Measurements from ENCODE around the gene SPPL2B.
"Not testable (repeated sequence)": the region's sequence is repeated elsewhere in the genome, so short reads cannot be mapped to it uniquely, and the experiment has no call there.

SPPL2B gene

DNA sequence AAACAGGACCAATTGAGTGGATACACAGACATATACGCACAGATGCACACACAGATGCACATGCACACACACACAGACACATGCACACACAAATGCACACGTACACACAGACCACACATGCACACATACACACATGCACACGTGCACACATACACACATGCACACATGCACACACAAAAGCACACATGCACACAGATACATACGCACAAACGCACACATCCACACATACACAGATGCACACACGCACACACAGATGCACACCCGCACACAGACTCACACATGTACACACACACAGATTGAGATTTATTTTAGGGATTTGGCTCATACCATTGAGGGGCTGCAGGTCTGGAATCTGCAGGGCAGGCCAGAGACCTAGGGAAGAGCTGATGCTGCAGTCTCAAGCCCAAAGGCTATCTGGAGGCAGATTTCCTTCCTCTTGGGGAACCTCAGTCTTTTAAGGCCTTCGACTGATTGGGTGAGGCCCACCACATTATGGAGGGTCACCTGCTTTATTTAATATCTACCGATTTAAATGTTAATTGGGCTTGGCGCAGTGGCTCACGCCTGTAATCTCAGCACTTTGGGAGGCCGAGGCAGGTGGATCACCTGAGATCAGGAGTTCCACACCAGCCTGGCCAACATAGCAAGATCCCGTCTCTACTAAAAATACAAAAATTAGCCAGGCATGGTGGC, 54.2 kb downstream of the SPPL2B start:
- no peak for DNase-seq

DNA sequence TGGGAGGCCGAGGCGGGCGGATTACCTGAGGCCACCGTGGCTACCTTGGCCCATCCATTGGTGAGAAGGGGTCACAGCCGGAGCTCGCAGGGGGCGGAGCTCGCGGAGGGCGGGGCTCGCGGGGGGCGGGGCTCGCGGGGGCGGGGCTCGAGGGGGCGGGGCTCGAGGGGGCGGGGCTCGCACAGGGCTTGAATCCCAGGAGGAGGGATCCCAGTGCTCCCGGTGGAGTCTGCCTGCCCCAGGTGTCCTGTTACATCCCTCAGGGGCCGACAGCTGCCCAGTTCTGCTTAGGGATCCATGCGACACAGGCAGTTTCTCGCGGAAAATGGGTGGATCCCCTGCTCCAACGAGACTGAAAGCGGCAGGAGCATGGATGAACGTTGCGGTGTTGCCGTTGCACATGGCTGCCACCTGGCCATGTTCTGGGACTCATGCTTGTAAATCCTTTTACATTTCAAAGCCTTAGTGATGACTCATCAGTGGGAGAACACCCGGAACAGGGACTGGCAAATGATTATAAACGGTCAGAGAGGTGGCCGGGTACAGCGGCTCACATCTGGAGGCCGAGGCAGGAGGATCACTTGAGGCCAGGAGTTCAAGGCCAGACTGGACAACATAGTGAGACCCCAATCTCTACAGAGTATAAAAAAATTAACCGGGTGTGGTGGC, 56.7 kb downstream of the SPPL2B start:
- peak; percentile 57 to 74 for DNase-seq

DNA sequence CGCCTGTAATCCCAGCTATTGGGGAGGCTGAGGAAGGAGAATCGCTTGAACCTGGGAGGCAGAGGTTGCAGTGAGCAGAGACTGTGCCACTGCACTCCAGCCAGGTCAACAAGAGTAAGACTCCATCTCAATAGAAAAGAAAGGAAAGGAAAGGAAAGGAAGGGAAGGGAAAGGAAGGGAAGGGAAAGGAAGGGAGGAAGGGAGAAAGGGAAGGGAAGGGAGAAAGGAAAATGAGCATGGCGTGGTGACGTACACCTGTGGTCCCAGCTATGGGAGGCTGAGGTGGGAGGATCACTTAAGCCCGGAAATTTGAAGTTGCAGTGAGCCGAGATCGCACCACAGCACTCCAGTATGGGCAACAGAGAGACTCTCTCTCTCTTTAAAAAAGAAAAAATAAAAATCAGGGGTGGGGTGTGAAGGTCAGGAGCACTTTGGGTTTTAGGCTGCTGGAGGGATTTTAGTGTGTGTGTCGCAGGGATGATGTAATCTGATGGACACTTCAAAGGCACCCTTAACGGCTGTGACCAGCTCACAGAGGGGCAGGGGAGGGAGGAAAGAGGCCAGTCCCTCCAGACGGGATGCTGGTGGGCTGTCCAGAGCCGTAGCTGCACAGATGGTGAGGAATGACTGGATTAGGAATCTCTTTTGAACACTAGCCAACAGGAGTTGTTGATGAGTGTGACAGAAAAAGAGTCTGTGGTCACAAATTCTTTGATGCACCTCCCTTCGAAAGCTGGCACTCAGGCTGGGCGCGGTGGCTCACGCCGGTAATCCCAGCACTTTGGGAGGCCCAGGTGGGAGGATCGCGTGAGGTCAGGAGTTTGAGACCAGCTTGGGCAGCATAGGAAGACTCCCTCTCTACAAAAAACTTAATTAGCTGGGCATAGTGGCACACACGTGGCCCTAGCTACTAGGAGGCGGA, 59.1 kb downstream of the SPPL2B start:
- no peak for DNase-seq

DNA sequence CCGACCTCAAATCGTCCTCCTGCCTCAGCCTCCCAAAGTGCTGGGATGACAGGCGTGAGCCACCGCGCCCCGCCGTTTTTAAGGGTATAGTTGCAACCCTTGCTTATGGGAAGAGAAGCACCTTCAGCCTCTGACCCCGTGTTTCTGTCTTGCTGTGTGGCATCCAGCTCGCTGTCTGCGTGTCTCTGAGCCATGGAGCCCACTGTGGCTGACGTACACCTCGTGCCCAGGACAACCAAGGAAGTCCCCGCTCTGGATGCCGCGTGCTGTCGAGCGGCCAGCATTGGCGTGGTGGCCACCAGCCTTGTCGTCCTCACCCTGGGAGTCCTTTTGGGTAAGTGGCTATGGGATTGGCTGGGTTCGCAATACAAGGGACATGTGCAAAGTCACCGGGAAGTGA, 61.1 kb downstream of the SPPL2B start:
- DNase-seq = no peak

DNA sequence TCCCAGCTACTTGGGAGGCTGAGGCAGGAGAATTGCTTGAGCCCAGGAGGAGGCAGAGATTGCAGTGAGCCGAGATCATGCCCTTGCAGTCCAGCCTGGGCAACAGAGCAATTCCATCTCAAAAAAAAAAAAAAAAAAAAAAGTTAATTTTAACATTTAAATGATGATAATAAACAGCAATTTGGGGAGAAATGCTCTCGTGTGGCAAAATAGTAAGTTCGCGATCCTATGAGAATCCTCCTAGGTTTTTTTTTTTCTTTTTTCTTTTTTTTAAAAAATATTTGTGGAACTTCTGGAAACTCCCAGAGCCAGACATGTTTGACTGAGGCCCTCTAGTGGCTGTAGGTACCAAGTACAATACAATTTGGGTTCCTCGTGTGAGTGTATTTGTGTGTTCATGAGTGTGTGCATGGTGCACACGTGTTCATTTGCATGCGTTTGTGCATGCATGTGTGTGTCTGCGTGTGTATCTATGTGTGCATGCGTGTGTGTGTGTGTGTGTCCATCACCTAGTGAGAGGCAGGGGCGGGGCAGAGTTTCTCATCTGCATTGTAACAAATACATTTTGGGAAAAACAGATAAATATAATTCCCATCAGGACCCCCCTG, 62.7 kb downstream of the SPPL2B start:
- DNase-seq = peak; percentile 29 to 62

DNA sequence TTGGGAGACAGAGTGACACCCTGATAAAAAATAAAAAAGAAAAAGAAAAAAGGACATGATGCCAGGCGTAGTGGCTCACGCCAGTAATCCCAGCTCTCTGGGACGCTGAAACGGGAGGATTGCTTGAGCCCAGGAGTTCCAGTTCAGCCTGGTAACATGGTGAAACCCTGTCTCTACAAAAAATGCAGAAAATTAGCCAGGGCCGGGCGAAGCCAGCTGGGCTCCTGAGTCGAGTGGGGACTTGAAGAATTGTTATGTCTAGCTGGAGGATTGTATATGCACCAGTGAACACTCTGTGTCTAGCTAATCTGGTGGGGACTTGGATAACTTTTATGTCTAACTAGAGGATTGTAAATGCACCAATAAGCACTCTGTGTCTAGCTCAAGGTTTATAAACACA, 63.9 kb downstream of the SPPL2B start:
- DNase-seq = no peak

DNA sequence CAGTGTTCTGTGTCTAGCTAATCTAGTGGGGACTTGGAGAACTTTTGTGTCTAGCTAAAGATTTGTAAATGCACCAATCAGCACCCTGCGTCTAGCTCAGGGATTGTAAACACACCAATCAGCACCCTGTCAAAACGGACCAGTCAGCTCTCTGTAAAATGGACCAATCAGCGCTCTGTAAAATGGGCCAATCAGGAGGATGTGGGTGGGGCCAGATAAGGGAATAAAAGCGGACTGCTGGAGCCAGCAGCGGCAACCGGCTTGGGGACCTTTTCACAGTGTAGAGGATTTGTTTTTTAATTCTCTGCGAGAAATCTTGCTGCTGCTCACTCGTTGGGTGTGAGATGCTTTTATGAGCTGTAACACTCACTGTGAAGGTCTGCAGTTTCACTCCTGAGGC, 64.4 kb downstream of the SPPL2B start:
- DNase-seq = not testable (repeated sequence)

DNA sequence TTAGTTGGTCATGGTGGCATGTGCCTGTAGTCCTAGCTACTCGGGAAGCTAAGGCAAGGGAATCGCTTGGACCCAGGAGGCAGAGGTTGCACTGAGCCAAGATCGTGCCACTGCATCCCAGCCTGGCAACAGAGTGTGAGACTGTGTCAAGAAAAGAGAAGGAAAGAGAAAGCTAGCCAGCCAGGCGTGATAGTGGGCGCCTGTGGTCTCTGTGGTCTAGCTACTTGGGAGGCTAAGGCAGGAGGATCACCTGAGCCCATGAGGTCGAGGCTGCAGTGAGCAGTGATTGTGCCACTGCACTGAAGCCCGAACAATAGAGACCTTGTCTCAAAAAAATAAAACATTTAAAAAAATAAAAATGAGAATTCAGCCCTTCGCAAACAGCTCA, 65.6 kb downstream of the SPPL2B start:
- no peak for DNase-seq

DNA sequence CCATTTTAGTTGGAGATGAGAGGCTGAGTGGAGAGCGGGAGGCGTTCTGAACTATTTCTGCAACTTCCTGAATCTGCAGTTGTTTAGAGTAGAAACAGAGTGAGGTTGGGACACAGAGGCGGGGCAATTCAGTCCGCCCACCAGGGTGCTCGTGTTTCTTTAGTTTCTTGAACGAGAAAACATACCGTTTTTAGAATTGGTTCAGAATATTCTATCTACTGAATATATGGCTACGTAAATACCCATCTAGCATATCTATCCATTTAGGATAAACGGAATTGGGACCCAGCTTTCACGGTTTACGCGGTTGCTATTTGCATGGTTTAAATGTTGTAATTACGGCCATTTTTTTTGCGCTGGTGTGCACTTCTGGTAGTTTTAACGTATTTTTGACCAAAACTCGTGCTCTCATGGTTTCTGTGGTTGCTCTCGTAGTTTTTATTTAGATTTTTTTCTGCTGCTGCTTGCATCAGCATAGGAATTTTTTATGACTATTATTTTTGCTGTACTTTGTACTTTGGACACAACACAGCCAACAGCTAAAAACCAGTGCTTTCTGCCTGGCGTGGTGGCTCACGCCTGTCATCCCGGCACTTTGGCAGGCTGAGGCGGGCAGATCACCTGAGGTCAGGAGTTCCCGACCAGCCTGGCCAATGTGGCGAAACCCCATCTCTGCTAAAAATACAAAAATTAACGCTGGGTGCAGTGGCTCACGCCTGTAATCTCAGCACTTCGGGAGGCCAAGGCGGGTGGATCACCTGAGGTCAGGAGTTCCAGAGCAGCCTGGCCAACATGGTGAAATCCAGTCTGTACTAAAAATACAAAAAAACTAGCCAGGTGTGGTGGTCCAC, 66.2 kb downstream of the SPPL2B start:
- DNase-seq = no peak

DNA sequence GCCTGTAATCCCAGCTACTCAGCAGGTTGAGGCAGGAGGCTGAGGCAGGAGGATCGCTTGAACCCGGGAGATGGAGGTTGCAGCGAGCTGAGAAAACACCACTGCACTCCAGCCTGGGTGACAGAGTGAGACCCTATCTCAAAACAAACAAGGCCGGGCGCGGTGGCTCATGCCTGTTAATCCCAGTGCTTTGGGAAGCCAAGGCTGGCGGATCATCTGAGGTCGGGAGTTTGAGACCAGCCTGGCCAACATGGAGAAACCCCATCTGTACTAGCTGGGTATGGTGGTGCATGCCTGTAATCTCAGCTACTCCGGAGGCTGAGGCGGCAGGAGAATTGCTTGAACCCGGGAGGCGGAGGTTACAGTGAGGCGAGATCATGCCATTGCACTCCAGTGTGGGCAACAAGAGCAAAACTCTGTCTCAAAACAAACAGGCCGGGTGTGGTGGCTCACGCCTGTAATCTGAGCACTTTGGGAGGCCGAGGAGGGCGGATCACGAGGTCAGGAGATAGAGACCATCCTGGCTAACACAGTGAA, 66.9 kb downstream of the SPPL2B start:
- not testable (repeated sequence) for DNase-seq

DNA sequence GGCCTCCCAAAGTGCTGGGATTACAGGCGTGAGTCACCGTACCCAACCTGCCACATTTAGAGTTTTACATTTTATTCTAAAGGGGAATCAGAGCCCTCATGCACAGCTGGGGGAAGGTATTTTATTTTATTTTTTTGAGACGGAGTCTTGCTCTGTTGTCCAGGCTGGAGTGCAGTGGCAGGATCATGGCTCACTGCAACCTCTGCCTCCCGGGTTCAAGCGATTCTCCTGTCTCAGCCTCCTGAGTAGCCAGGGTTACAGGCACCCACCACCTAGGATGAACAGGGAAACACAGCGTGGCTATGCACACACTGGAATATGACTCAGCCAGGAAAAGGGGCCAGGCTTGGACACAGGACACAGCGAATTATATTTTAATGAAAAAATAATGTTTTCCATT, 68.7 kb downstream of the SPPL2B start:
- not testable (repeated sequence) for DNase-seq

DNA sequence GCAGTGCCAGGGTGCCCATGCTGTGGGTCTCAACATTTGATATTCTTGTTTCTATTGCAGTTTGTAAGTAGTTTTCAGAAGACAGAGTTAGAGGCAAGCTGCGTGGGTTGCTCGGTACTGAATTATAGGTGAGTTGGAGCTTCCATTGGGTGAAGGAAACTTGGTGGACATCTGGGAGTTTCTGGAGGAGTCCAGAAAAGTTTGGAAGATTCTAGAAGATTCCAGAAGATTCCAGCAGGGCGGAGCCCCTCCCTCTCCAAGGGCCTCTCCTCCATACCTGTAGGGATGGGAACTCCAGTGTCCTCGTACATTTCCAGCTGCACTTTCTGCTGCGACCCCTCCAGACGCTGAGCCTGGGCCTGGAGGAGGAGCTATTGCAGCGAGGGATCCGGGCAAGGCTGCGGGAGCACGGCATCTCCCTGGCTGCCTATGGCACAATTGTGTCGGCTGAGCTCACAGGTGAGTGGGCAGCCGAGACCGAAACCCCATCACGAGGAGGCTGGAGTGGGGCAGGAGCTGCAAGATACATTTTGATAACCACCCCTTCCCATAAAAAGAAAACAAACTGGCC, 70.3 kb downstream of the SPPL2B start:
- DNase-seq = no peak

DNA sequence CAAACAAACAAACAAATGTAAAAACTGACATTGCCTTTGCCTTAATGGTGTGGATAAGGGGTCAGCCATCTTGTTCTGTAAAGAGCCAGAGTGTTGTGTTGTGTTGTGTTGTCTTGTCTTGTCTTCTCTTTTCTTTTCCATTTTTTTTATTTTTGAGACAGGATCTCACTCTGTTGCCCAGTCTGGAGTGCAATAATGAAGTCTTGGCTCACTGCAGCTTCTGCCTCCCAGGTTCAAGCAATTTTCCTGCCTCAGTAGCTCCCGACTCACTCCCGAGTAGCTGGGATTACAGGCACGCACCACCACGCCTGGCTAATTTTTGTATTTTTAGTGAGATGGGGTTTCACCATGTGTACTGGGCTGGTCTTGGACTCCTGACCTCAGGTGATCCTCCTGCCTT, 71.1 kb downstream of the SPPL2B start:
- DNase-seq = no peak

Data from NCI-H526 (cell line).